IPS DF 4.7 (cell line): ENCODE measurements around the gene SPP2.

Experiments
- DNase-seq: peaks from one replicate; pipeline ENCODE4 v3.0.0-alpha.2; 2013; ENCODE audit warnings: low spot score; ENCODE audit errors: extremely low read depth

The SPP2 gene

DNA sequence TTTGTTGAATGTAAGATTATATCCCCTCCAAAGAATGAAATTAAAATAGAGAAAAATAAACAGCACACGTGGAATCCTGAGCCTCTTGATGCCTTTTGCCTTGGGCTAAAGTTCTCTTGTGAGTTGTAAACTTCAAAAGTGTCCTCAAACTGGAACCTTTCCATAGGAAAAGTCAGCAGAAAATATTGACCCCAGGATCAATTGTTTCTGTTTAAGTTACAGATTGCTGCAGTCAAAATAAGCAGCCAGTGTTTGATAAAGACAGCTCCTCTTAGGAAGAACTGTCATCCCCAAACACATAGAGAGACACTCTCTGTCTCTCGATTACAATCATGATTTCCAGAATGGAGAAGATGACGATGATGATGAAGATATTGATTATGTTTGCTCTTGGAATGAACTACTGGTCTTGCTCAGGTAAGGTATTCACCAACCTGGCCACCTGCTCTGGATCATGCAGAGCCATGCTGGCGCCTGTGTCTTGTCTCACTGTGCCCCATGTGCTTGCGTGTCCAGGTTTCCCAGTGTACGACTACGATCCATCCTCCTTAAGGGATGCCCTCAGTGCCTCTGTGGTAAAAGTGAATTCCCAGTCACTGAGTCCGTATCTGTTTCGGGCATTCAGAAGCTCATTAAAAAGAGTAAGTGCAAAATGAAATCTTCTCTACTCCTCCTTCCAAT lies at the start of gene SPP2:
Gene SPP2 (plus strand): TSS at position 248 of the 681 bp plus-strand sequence. CDS start 85 bp downstream, at position 333.
- no peak for DNase-seq

GRCh38 chr2:234001380-234002160 lies 48.9 kb upstream of the SPP2 start:
- no peak for DNase-seq

DNA sequence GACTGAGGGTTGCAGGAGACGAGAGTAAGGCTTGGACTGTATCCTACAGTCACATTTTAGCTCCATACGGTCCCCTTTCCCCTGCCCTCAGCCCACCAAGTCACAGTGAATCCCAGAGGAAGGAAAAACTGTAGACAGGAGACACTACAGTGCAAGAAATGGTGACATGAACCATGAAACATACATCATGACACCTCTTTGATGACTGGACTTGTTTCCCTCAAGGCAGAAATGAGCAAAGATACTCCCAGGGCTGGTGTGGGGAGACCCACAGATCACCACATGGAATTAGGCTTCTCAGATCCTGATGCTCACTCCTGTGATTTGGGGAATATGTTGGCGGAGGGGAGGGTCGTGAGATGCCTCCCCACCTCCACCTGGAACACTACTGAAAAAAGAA lies 48.2 kb upstream of the SPP2 start:
- no peak for DNase-seq

DNA sequence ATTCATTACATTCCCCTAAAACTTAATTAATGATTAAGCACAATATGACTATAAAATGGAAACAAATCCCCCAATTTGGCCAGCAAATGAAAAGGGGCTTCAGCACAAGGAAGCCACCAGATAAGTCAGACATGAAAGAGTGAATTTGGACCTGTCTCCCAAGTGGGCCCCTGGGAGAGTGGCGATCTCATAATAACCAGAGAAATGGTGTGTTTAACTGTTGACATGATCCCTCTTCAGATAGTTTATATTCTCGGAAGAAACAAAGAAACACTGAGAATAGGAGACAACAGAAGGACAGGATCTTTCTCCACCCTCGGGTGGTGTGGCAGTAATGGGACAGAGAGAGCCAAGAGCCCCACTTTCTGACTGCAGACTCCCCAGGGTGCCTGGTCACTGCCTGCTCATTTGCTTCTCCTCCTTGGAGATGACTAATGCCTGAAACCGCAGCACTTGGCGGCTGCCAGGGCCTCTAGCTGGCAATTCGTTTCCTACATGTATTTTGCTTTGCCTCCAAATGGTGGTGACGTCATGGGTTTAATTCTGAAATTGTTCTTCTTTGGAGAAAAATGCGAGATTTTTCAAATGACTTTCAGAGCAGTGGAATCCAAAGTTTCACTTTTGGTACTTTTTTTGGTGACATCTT lies 46.4 kb upstream of the SPP2 start:
- no peak for DNase-seq

DNA sequence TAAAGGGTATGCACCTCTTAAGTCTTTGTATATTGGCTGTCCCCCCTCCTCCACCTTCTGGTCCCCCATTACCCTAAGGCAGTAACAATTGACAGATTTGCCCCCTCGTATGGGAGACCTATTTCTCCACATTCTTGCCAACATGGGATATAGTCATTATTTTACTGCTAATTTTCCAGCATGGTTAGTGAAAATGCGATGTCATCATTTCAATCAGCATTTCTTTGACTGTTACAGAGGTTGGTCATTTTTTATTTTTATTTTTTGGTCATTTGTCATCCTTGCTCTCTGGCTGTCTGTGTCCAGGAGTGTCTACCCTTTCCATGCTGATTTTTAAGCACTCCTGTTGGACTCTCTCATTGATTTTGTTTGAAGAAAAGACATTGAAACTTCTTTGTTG lies 45.4 kb upstream of the SPP2 start:
- DNase-seq = no peak

GRCh38 chr2:234006501-234006900 lies 44.0 kb upstream of the SPP2 start:
- no peak for DNase-seq

- no peak for DNase-seq
Observed at GRCh38 chr2:234014427-234014826, 36.1 kb upstream of the SPP2 start.

GRCh38 chr2:234015861-234016260 lies 34.6 kb upstream of the SPP2 start:
- no peak for DNase-seq

- no peak for DNase-seq
Observed at GRCh38 chr2:234019896-234020295, 30.6 kb upstream of the SPP2 start.

GRCh38 chr2:234020332-234020731 lies 30.2 kb upstream of the SPP2 start:
- DNase-seq = no peak

DNA sequence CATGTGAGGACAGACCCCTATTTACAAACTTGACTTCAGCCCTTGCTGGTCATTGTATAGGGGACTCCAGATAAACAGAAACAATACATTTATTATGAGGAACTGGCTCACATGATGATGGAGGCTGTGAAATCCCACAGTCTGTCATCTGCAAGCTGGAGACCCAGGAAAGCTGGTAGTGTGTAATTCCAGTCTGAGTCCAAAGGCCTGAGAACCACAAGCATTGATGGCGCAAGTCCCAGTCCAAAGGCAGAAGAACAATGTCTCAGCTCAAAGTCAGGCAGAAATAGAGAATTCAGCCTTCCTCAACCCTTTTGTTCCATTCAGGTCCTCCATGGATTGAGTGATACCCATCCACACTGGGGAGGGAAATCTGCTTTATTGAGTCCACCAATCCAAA lies 28.1 kb upstream of the SPP2 start:
- no peak for DNase-seq

- DNase-seq = no peak
Observed at GRCh38 chr2:234024304-234024703, 26.2 kb upstream of the SPP2 start.

GRCh38 chr2:234025466-234025865 lies 25.0 kb upstream of the SPP2 start:
- DNase-seq = no peak

GRCh38 chr2:234025891-234026401 lies 24.6 kb upstream of the SPP2 start:
- no peak for DNase-seq

DNA sequence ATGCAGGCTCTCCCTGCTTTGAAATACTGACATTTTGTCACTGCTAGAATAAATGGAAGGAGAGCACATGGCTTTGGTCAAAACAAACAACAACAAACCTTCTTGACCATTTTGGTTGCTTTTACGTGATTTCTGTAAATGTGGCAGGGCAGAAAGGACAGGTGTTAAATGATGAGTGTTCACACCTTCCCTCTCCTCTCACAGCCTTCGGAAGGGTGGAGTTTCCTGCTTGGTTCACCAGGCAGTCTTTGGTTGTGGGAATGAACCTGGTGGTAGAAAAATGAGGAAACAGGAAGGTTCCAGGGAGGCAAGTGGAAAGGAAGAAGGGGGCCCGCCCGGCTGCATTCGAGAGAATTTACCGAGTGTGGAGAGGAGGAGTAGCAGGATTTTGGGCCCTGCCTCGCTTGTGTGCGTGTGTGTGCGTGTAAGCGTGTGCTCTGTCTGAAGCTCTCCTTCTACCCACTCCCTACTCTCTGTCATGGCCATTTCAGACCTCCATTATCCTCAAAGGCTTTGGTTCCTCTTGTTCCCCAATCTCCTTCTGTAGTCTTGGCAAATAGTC lies 23.7 kb upstream of the SPP2 start:
- DNase-seq = no peak

DNA sequence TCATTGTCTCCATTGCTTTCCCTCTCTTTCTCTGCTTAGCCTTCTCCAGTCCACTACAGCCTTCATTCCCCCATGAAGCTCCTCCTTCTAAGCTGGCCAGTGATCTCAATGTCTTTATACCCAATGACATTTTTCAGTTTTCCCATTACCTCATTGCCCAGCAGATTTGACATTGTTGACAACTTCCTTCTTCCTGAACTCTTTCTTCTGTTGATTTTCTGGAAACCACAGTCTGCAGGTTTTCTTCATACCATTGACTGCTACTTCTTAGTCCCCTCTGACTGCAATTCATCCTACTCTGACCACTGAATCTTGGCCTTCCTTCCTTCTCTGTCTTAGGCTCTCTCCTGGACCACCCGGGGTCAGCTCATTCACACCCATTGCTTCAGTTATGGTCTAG lies 22.9 kb upstream of the SPP2 start:
- DNase-seq = no peak

DNA sequence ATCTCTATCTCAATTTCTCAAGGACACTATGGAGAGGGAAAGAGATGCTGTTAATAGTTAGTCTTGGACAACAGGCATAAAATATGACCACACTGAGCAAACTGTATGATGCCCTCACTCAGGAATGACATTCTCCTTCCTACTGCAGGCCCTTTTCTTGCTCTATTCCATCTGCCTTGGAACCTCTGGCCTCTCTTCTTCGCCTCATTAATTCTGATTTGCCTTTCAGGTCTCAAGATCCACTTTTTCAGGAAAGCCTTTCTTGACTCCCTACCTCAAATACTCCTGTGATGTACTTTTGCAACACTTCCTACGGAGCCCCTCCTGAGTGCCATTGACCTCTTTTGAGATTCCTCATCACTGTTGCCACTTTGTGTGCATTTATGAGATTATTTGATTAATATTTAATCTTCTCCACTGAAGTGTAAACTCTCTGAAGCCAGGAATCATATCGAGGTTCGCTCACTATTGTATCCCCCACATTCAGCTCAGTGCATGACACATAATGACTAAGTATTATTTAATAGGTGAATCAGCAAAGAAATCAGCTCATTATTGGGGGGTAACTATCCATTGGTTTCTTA lies 21.3 kb upstream of the SPP2 start:
- DNase-seq = no peak

DNA sequence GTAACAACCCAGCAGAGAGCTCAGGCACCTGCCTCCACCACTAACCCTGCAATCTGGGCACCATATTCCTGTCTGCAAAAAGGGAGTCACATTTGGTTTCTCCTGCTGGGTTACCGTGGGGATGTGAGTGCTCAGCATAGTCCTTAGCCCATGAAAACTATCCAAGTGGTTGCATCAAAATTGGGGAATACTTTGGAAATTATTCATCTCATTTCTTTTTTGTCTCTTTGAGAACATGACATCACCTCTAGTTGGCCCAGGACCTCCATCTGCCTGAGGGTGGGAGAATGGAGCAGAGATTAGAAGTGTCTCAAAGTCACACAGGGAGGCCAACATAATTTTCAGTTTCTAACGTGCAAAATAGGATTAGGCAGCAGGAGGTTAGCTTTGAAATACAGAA lies 19.3 kb upstream of the SPP2 start:
- DNase-seq = no peak

DNA sequence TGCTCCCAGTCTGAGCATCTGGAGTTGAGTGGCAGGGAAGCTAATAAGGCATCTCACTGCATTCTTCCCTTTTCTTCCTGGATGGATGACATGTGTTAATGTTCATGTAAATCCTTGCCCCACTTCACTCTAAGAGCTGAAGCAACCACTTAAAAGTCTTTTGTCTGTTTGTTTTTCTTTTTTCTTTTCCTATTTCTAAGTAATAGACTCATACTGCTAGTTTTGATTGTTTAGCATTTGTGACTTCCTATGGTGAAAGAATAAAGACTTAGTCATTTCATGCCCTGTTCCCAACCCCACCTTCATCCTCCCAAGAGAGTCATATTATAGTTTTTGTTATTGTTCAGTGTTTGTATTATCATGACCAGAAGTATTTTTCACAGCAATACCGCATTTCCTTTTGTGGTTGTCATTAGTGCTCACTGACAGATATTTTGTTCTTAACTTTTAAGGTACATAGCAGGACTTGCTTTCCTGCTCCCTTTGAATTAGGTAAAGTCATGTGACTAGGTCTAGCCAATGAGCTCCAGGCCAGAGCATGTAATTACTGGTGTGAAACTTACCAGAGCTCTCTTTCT lies 18.1 kb upstream of the SPP2 start:
- no peak for DNase-seq

- no peak for DNase-seq
Observed at GRCh38 chr2:234033174-234033573, 17.3 kb upstream of the SPP2 start.

DNA sequence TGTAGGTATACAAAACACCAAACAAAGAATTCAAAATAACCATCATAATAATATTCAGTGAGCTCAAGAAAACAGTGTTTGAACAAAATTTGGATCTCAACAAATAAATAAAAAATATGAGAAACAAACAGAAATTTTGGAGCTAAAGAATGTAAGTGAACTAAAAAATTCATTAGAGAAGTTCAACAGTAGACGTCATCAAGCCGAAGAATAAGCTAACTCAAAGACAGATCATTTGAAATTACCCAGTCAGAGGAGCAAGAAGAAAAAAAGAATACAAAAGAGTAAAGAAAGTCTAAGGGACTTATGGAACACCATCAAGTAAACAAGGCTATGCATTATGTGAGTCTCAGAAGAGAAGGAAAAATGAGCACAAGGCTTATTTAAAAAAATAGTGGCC lies 16.6 kb upstream of the SPP2 start:
- no peak for DNase-seq
